Stimulated activated effector memory CD8-positive, alpha-beta T cell treated with anti-CD3 and anti-CD28 coated beads, Interleukin-12 subunit alpha, Interleukin-12 subunit beta, amount 100 ng/mL, for 72 hours (primary cell): ENCODE data around the gene RPL36AL.
"Not testable (repeated sequence)": the region's sequence is repeated elsewhere in the genome, so short reads cannot be mapped to it uniquely, and the experiment has no call there.

ENCODE experiments used
- ATAC-seq: fragments of 150-1000 bp; cut with Tn5 transposase; 2 replicates; pipeline ENCODE4 v1.10.0; 2021
- DNase-seq, 2 donors: peaks; one replicate each; pipeline ENCODE4 v3.0.0; 2021 to 2022; ENCODE audit warnings: low spot score in 2 of 2
- H3K27ac Mint-ChIP-seq: one replicate; pipeline ENCODE4 v1.8.0; 2022; ENCODE audit warnings: mild to moderate bottlenecking, mixed read lengths
- H3K36me3 Mint-ChIP-seq: one replicate; pipeline ENCODE4 v1.8.0; 2022; ENCODE audit warnings: mild to moderate bottlenecking, mixed read lengths
- H3K4me1 Mint-ChIP-seq: one replicate; pipeline ENCODE4 v1.8.0; 2022; ENCODE audit warnings: mixed read lengths
- H3K4me3 Mint-ChIP-seq: one replicate; pipeline ENCODE4 v1.8.0; 2022; ENCODE audit warnings: mild to moderate bottlenecking, mixed read lengths
- H3K9me3 Mint-ChIP-seq: one replicate; pipeline ENCODE4 v1.8.0; 2022; ENCODE audit warnings: mixed read lengths

Gene RPL36AL

GRCh38 chr14:49594347-49595091 is 25.9 kb downstream of the RPL36AL start:
- no peak overlapping the region for H3K27ac Mint-ChIP-seq
- no peaks in the 10 kb centered on the region for H3K9me3 Mint-ChIP-seq
- no peak for DNase-seq
- peaks cover 9% of the 10 kb centered on the region for H3K4me1 Mint-ChIP-seq
- H3K36me3 Mint-ChIP-seq = peaks cover 18% of the 10 kb centered on the region
- H3K4me3 Mint-ChIP-seq = no peak overlapping the region
- ATAC-seq = no peak

- DNase-seq (no peak), ATAC-seq (no peak)
- Mint-ChIP-seq H3K27ac (no peak overlapping the region), H3K9me3 (no peaks in the 10 kb centered on the region), H3K36me3 (peaks cover 3% of the 10 kb centered on the region), H3K4me3 (no peak overlapping the region), H3K4me1 (peaks cover 9% of the 10 kb centered on the region)
These were observed 27.4 kb downstream of the RPL36AL start for GRCh38 chr14:49593016-49593415.

GRCh38 chr14:49589387-49589786 is 31.0 kb downstream of the RPL36AL start:
- peaks cover 13% of the 10 kb centered on the region for H3K4me1 Mint-ChIP-seq
- ATAC-seq = no peak
- peaks cover 29% of the 10 kb centered on the region for H3K36me3 Mint-ChIP-seq
- no peak overlapping the region for H3K27ac Mint-ChIP-seq
- no peaks in the 10 kb centered on the region for H3K9me3 Mint-ChIP-seq
- no peak for DNase-seq
- H3K4me3 Mint-ChIP-seq = no peak overlapping the region

GRCh38 chr14:49586673-49587460 is 33.6 kb downstream of the RPL36AL start:
- ATAC-seq (peak; percentile 56), DNase-seq (peak; percentile 39 to 83)
- H3K4me1 Mint-ChIP-seq = peaks cover 35% of the 10 kb centered on the region
- no peaks in the 10 kb centered on the region for H3K9me3 Mint-ChIP-seq
- peaks cover 54% of the 10 kb centered on the region for H3K36me3 Mint-ChIP-seq
- peak overlapping the region; percentile 100 for H3K27ac Mint-ChIP-seq
- peak overlapping the region; percentile 94 for H3K4me3 Mint-ChIP-seq

GRCh38 chr14:49585803-49586672 is 34.4 kb downstream of the RPL36AL start, which contains the start of gene RPS29:
RPS29 (minus strand) TSS chr14:49586380; CDS start chr14:49586346, 34 bp downstream.
- DNase-seq (peak; percentile 97 to 100), ATAC-seq (peak; percentile 96)
- peak within 1 kb of the TSS; percentile 94 for H3K4me3 Mint-ChIP-seq
- peak within 1 kb of the TSS; percentile 100 for H3K27ac Mint-ChIP-seq
- H3K9me3 Mint-ChIP-seq = no peaks in the 10 kb centered on the region
- H3K36me3 Mint-ChIP-seq = peaks cover 62% of the 10 kb centered on the region
- H3K4me1 Mint-ChIP-seq = peaks cover 44% of the 10 kb centered on the region

- Mint-ChIP-seq H3K27ac (peak overlapping the region; percentile 100), H3K4me1 (peaks cover 49% of the 10 kb centered on the region), H3K36me3 (peaks cover 68% of the 10 kb centered on the region), H3K4me3 (peak overlapping the region; percentile 94)
- not testable (repeated sequence) for ATAC-seq, H3K9me3 Mint-ChIP-seq
- DNase-seq = peak in 1 of 2 donors; percentile 59
These were observed 35.3 kb downstream of the RPL36AL start for GRCh38 chr14:49584981-49585640.

- Mint-ChIP-seq H3K27ac (peak overlapping the region; percentile 100), H3K4me1 (peaks cover 57% of the 10 kb centered on the region), H3K9me3 (no peaks in the 10 kb centered on the region), H3K4me3 (peak overlapping the region; percentile 94), H3K36me3 (peaks cover 72% of the 10 kb centered on the region)
- DNase-seq (no peak), ATAC-seq (no peak)
These were observed 36.4 kb downstream of the RPL36AL start for GRCh38 chr14:49584058-49584457.

- ATAC-seq (no peak), DNase-seq (no peak)
- H3K4me3 Mint-ChIP-seq = peak overlapping the region; percentile 94
- no peaks in the 10 kb centered on the region for H3K9me3 Mint-ChIP-seq
- peaks cover 77% of the 10 kb centered on the region for H3K36me3 Mint-ChIP-seq
- peak overlapping the region; percentile 100 for H3K27ac Mint-ChIP-seq
- H3K4me1 Mint-ChIP-seq = peaks cover 57% of the 10 kb centered on the region
These were observed 36.8 kb downstream of the RPL36AL start for GRCh38 chr14:49583629-49584028.

- Mint-ChIP-seq H3K27ac (peak overlapping the region; percentile 13), H3K4me3 (peak overlapping the region; percentile 94), H3K9me3 (no peaks in the 10 kb centered on the region), H3K36me3 (peaks cover 90% of the 10 kb centered on the region), H3K4me1 (peaks cover 61% of the 10 kb centered on the region)
- DNase-seq (no peak), ATAC-seq (no peak)
These were observed 38.1 kb downstream of the RPL36AL start for GRCh38 chr14:49582113-49582977.

- Mint-ChIP-seq H3K4me1 (peaks cover 66% of the 10 kb centered on the region), H3K27ac (peak overlapping the region; percentile 13), H3K36me3 (peaks cover 90% of the 10 kb centered on the region), H3K4me3 (peak overlapping the region; percentile 94), H3K9me3 (no peaks in the 10 kb centered on the region)
- ATAC-seq (no peak), DNase-seq (peak in 1 of 2 donors; percentile 45)
These were observed 39.0 kb downstream of the RPL36AL start for GRCh38 chr14:49581209-49582112.

- Mint-ChIP-seq H3K9me3 (no peaks in the 10 kb centered on the region), H3K27ac (no peak overlapping the region), H3K4me1 (peaks cover 59% of the 10 kb centered on the region), H3K36me3 (peaks cover 90% of the 10 kb centered on the region), H3K4me3 (no peak overlapping the region)
- ATAC-seq = no peak
- no peak for DNase-seq
These were observed 40.6 kb downstream of the RPL36AL start for GRCh38 chr14:49579841-49580240.

- Mint-ChIP-seq H3K36me3 (peaks cover 90% of the 10 kb centered on the region), H3K4me3 (no peak overlapping the region), H3K4me1 (peaks cover 46% of the 10 kb centered on the region), H3K27ac (no peak overlapping the region), H3K9me3 (no peaks in the 10 kb centered on the region)
- ATAC-seq = peak; percentile 51
- no peak for DNase-seq
These were observed 42.3 kb downstream of the RPL36AL start for GRCh38 chr14:49578141-49578540.

- Mint-ChIP-seq H3K4me1 (peaks cover 12% of the 10 kb centered on the region), H3K27ac (no peak overlapping the region), H3K9me3 (no peaks in the 10 kb centered on the region), H3K4me3 (no peak overlapping the region), H3K36me3 (peaks cover 64% of the 10 kb centered on the region)
- ATAC-seq (no peak), DNase-seq (no peak)
These were observed 46.4 kb downstream of the RPL36AL start for GRCh38 chr14:49574038-49574437.
